Epithelial cell of esophagus (primary cell): ENCODE measurements around the gene CDH3.

Experiments used
- DNase-seq: peaks from one replicate; pipeline ENCODE4 v3.0.0; 2010; ENCODE audit warnings: low read depth
- H3K4me3 ChIP-seq: 2 replicates; pipeline ENCODE4 v1.5.1; 2011; ENCODE audit warnings: mild to moderate bottlenecking, low read length, control low read depth
- CTCF ChIP-seq: IDR thresholded peaks from 2 replicates; pipeline ENCODE4 v1.5.1; 2011; ENCODE audit warnings: low read depth, mild to moderate bottlenecking, low read length, control low read depth, inconsistent platforms; ENCODE audit not compliant: insufficient read depth; ENCODE audit errors: missing control alignments

CDH3 gene

DNA sequence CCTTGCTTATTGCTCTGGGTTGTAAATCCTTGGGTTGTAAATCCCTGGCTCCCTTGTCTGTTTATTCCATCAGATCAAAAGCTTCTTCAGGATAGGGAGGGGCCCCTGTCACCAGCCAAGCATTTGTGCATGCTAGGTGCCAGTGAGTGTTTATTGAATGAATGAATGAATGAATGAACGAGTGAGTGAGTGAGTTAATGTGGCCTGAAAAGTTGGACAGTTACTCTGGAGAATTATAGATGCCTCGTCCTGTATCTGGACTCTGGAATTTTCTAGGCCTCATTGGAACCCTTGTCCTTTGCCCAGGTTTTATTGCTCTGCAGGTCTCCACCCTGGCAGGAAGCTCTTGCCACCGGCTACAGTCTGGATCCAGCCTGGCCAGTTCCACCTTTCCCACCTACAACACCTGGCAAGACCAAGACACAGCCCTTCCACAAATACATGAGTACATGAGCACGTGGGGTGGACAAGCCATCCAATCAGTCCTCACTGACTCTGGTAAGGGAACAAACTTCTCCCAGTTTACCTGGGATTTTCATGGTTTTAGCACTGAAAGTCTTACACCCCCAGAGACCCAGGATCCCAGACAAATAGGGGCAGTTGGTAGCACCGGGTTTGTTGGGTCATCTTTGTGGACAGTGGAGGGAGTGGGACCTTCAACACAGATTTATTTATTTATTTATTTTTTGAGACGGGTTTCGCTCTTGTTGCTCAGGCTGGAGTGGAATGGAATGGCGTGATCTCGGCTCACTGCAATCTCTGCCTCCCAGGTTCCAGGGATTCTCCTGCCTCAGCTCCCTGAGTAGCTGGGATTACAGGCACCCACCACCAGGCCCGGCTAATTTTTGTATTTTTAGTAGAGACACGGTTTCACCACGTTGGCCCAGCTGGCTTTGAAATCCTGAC, 77.3 kb downstream of the CDH3 start:
- TF ChIP-seq CTCF: no peak
- DNase-seq: no peak
- H3K4me3 ChIP-seq: no peak overlapping the region

GRCh38 chr16:68724797-68725196, 79.7 kb downstream of the CDH3 start:
- DNase-seq: no peak
- TF ChIP-seq CTCF: no peak

DNA sequence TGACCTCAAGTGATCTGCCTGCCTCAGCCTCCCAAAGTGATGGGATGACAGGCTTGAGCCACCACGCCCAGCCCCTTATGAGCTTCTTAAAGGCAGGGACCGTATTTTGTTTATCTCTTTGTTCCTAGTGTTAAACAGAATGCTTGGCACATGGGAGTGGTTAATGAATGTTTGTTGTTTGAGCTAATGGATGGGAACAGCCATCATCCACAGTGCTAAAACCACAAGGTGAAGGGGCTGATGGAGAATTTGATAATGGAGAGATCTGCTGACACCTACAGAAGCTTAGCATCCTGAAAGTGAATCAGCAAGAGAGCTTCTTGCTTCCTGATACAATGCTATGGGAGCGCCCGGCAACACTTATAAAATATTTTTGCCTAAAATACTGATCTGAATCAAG, 83.4 kb downstream of the CDH3 start:
- TF ChIP-seq CTCF: no peak
- no peak for DNase-seq
- no peak overlapping the region for H3K4me3 ChIP-seq

More at GRCh38 chr16:68724797-68725196, 79.7 kb downstream of the CDH3 start:
- no peak overlapping the region for H3K4me3 ChIP-seq

- DNase-seq: no peak
- no peak for TF ChIP-seq CTCF
Observed at GRCh38 chr16:68731637-68732036, 86.5 kb downstream of the CDH3 start.

GRCh38 chr16:68732042-68732680, 87.1 kb downstream of the CDH3 start:
- TF ChIP-seq CTCF: peak; percentile 13
- no peak overlapping the region for H3K4me3 ChIP-seq
- DNase-seq: peak; percentile 89

More at GRCh38 chr16:68731637-68732036, 86.5 kb downstream of the CDH3 start:
- no peak overlapping the region for H3K4me3 ChIP-seq

GRCh38 chr16:68732741-68733399, 87.8 kb downstream of the CDH3 start:
- no peak for TF ChIP-seq CTCF
- no peak overlapping the region for H3K4me3 ChIP-seq
- no peak for DNase-seq
